GM19193 (cell line): ENCODE data around the gene THAP7.

Experiments
- POLR2A ChIP-seq: IDR thresholded peaks from 4 replicates; pipeline ENCODE4 v1.6.1; 2011; ENCODE audit not compliant: insufficient read depth, insufficient read length; ENCODE audit errors: extremely low read depth

Gene THAP7

DNA sequence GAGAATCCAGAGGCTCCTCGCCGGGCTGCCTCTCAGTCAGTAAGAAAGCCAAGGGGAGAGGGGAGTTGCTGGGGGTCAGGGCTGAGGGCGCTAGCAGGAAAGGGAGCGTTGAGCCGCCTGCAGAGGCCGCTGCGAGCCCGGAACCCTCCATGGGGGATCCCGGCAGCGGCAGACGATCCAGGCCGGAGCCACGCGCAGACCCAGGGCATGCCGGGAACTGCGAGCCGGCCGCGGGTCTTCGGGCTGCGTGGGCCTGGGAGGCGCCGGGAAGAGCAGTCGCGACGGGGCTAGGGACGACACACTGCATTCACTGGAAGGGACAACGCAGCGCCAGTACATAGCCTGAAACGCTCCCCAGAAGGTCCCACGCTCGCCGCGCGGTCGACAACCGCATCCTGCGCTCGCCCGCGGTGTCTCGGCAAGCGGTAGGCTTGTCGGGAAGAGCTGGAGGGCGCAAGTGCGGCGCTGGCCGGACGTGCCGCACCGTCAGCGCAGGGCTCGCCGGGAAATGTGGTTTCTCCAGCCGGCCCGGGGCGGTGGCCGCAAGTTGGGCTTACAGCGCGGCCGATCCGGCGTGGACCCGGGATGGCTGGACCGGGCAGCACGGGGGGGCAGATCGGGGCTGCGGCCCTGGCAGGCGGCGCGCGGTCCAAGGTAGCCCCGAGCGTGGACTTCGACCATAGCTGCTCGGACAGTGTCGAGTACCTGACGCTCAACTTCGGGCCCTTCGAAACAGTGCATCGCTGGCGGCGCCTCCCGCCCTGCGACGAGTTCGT lies 19.9 kb downstream of the THAP7 start, which contains the start of gene LZTR1:
LZTR1 (plus strand) TSS at position 511 of the 776 bp plus-strand sequence; CDS start at position 586, 75 bp downstream.
- peak; percentile 98 for TF ChIP-seq POLR2A

DNA sequence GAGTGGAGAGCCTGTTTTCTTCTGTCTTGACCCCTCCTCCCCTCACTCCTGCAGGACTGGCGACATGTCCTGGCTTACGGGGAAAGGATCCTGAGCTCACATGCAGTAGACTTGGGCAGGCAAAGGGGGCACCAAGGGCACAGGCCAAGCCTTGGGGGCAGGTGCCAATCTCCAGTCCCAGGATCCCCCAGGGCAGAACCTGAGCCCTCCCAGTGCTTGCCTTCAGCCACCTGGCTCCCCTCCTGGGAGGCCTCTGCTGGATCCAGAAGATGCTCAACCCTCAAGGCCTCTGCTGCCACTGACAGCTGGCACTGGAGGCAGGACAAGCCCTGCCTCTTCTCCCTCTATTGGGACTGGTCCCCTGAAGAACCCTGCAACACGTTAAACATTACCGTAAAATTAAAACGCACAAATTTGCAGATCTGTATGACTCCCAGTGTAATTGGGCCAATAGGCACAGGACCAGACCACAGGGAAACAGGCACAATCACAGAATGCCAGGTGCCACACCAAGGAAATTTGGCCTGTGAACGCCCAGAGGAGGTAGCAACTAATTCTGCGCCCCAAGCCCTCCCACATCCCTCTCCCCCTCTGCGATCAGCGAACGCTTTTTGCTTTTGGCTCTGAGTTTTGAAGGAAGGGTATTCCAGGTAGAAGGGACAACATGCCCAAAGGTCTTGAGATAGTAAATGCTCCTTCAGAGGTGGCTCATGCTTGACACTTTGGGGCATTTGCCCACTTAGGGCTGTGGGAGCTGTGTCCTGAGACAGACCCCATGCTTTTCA lies 20.8 kb downstream of the THAP7 start:
- no peak for TF ChIP-seq POLR2A

DNA sequence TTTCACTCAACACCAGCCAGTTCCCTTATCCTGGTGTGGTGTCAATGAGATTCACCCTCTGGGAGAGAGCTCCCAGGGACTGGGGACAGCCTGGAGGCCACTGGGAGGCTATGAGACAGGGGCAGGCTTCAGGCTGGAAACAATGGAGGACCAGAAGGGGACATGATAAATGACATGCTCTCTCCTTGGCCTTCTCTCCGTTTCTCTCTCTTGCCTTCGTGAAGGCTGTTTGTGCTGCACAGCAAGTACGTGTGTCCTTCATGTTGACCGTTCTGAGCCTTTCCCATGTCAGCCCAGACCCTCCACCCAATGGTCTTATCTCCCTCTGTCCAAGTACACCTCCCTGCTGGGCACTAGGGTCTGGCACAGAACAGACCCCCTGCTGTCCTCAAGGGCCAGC lies 21.4 kb downstream of the THAP7 start:
- no peak for TF ChIP-seq POLR2A

DNA sequence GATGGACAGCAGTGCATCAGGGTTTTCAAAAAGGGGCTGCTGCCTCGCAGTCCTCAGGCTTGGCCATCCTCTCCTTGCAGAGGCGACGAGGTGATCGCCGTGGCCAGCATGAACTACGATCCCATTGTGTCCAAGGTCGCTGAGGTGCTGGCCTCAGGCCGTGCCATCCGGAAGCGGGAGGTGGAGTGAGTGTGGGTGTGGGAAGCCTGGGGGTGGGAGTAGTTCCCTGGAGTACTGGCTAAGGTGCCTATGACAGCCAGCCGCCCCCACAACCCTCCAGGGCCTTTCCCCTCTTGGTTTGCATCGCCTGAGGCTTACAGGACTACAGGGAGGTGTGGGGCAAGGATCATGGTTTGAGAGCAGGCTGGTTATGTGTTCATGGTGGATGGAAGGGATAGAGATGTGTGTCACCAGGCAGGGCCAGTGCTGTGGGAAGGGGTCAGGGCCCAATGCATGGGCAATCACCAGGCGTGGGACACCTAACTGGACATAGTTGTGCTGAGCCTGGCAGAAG lies 21.9 kb downstream of the THAP7 start:
- TF ChIP-seq POLR2A: no peak

DNA sequence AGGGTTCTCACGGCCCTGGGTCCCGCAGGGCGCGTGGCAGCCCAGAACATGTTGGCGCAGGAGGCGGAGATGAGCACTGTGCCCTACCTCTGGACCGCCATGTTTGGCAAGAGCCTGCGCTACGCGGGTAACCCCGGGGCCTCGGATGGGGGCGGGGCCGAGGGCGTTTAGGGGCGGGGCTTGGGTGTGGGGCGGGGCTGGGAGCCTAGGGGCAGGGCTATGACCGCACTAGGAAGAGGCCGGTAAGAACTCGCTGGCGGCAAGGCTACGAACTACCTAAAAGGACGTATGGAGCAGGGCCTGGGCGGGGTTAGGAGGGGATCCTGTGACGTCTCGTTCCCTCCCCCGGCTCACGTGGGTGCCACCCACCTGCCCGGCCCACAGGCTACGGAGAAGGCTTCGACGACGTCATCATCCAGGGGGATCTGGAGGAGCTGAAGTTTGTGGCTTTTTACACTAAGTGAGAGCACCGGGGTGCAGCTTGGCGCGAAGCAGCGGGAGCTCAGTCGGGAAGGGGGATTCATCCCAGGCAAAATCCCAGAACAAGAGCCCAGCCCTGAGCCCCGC lies 22.6 kb downstream of the THAP7 start:
- TF ChIP-seq POLR2A: no peak

DNA sequence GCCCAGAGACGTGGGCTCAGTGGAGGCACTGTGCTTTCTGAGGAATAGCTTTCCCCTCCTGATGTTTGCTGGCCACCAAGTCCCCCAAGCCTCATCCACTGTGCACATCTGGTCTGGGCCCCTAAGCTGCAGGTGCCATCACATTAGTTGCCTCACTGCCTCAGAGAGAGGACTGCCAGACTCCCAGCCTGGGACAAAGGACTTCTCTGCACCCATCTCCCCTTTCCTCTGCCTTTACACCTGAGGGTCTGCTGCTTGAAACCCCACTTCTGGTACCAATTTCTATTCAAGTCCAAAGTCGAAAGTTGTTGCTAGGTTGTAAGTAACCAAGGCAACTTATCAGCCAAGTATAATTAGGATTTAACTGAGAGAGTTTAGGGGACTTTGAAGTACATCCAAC lies 23.5 kb downstream of the THAP7 start:
- no peak for TF ChIP-seq POLR2A

DNA sequence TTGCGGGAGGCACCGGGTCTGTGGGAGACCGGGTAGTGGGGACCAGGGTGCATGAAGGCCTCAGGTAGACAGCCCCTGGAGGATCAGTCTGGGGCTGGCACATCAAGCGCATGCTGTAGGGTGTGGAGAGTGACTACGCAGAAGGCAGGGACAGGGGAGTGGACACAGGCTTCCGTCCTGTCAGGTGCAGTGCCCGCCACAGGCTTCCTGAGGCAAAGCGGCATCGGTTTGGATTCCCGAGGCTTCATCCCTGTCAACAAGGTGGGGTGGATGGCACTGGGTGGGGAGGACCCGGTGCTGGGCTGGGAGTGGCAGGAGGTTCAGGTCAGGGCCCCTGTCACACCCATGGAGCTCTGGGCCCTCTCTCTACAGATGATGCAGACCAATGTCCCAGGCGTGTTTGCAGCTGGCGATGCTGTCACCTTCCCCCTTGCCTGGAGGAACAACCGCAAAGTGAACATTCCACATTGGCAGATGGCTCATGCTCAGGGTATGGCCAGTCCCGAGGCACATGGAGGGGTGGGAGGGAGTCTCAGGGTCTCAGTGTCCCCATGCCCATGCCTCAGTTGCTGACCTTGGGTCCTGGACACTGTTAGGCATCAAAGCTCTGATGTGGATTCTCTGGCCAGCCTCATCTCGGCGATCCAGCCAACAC lies 24.3 kb downstream of the THAP7 start:
- no peak for TF ChIP-seq POLR2A

DNA sequence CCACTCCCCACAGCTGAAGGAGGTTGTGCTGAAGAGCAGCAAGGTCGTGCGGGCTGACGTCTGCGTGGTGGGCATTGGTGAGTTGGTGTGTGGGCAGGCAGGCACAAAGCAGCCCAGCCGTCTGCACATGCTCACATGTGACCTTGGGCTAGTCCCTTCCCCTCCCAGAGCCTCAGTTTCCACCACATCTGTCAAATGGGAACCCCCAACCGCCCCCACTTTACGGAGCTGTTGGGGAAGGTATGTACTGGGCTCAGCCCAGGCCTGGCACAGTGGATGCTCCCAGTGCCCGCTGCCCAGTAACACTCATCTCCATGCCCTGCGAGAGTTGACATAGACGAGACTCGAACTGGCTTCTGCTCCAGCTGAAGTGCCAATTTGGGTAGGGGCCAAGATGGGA lies 24.9 kb downstream of the THAP7 start:
- TF ChIP-seq POLR2A: no peak

DNA sequence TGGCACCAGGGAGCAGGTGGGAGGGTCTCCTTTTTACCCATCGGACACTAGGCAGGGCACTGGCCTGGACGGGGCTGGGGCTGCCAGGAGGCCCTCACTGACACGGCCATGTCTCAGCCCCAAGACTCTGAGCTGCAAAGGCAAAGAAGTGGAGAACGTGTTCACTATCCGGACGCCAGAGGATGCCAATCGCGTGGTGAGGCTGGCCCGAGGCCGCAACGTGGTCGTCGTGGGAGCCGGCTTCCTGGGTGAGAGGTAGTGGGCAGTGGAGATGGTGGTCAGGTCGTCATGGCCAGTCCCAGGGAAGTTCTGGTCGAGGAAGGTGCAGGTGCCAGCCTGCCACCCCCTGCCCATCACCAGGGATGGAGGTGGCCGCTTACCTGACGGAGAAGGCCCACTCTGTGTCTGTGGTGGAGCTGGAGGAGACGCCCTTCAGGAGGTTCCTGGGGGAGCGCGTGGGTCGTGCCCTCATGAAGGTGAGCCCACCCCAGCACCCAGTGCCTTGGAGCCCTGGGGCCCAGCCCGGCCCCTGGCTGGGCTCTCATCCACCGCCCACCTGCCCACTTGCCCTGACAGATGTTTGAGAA lies 25.5 kb downstream of the THAP7 start:
- TF ChIP-seq POLR2A: no peak

DNA sequence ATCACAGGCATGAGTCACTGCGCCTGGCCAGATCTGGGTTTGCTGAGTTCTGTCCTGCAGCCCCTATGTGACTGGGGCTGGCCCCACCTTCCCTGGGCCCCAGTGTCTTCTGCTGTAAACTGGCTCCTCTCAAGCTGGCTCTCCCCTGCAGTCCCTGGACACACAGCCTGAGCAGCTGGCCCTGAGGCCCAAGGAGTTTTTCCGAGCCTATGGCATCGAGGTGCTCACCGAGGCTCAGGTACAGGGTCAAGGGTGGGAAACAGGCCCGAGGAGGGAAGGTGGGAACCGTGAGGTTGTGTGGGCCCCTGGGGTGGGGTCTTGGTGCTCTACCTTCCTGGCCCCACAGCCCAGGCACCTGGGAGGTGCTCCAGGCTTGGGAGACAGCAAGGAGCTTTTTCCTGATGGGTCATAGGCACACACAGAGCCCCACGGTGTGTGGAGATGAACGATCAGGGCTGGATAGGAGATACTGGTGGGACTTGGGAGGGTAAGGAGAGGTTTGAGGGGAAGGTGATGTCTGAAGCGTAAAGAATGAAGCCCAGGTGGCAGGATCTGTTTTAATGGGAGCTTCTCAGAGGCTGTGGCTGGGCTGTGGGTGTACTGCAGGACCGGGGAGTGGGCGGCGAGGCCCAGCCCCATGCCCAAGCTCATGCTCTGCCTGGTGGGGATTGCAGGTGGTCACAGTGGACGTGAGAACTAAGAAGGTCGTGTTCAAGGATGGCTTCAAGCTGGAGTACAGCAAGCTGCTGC lies 26.2 kb downstream of the THAP7 start:
- no peak for TF ChIP-seq POLR2A

DNA sequence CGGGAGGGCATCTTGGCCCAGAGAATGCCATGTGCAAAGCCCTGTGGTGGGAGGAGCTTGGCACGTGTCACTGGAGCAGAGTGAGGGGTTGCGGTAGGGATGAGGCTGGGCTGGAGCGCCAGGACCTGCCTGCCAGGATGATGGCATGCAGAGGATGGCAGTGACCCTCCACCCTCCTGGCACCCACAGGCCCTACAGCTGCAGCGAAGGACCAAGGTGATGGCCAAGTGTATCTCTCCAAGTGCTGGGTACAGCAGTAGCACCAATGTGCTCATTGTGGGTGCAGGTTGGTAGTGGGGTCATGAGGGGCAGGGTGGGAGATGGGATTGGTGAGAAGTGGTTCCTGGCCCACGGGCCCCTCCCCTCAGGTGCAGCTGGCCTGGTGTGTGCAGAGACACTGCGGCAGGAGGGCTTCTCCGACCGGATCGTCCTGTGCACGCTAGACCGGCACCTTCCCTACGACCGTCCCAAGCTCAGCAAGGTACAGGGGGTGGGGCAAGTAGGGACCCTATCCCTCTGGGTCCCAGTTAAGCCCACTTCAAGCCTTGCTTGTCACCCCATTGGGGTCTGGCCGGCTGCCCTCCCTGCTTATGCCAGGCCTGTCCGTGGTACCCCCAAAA lies 27.5 kb downstream of the THAP7 start:
- TF ChIP-seq POLR2A: no peak

DNA sequence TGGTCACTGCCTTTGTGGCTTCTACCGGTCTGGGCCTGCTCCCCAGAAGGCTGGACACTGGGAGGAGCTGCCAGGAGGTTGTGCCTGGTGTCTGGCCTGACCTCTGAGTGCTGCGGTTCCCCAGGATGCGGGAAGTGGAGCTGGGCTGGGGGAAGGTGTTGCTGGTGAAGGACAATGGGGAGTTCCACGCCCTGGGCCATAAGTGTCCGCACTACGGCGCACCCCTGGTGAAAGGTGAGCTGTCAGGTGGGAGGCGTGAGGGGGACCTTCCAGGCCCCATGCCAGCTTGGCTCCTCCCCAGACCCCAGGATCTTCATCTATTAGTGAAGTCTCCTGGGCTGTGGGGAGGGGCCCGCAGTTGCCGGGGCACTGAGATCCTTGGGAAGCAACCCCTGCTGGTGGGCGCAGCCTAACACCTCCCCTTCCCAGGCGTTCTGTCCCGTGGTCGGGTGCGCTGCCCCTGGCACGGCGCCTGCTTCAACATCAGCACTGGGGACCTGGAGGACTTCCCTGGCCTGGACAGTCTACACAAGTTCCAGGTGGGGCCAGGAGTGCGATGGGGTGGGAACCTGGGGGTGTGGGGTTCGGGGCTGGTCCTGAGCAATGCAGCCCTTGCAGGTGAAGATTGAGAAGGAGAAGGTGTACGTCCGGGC lies 28.2 kb downstream of the THAP7 start:
- no peak for TF ChIP-seq POLR2A
